ENCODE results near the gene RPTOR. TPM values are rescaled to one million over a fixed set of nuclear protein-coding genes. Genes with fewer than 3 reads are reported as not detected.

The RPTOR gene
- polyA plus RNA-seq, 1 donor (not counting 4 experiments of a cell fraction or from before 2014, with no cell fraction given) = 4.0 TPM

- no peaks in the 10 kb centered on the region for H3K4me1 ChIP-seq (ENCODE audit: control insufficient read depth, extremely low read depth, insufficient read depth, low read length)
- TF ChIP-seq EZH2 (IDR thresholded peaks at IDR 0.05; ENCODE audit: low read length) (no peak), CTCF (optimal IDR thresholded peaks at IDR 0.05 in 1 of 3, IDR thresholded peaks at IDR 0.05 in 1 of 3, conservative IDR thresholded peaks at IDR 0.05 in 1 of 3; ENCODE audit: extremely low read depth in 1 of 3, insufficient read depth in 2 of 3, low read length in 3 of 3) (no peak)
- H2AFZ ChIP-seq (ENCODE audit: control insufficient read depth, low read length) = no peak overlapping the region
- dilution Hi-C loops (cut with MboI; ENCODE audit: extremely low pct_ligation_motif_present, low sequenced_read_pairs) = no loop called here
- no peaks in the 10 kb centered on the region for H3K27me3 ChIP-seq (ENCODE audit: control insufficient read depth, extremely low read depth, insufficient read depth, low read length)
- no peak overlapping the region for H3K4me3 ChIP-seq (ENCODE audit: control insufficient read depth in 2 of 3, extremely low read depth in 1 of 3, insufficient read depth in 2 of 3, low read depth in 1 of 3, low read length in 3 of 3)
- H3K9me1 ChIP-seq (ENCODE audit: control insufficient read depth, extremely low read depth, insufficient read depth, low read length) = no peaks in the 10 kb centered on the region
- no peak overlapping the region for H3K27ac ChIP-seq (ENCODE audit: control insufficient read depth, insufficient read depth, low read length)
- H3K9me3 ChIP-seq (ENCODE audit: control insufficient read depth, low read depth, low read length) = no peaks in the 10 kb centered on the region
- no peaks in the 10 kb centered on the region for H4K20me1 ChIP-seq (ENCODE audit: control insufficient read depth, extremely low read depth, insufficient read depth, low read length)
- no peak for FAIRE-seq
- H3K79me2 ChIP-seq (ENCODE audit: control insufficient read depth, insufficient read depth, low read length) = no peaks in the 10 kb centered on the region
- DNase-seq (ENCODE audit: low read depth, low spot score) = no peak
- no peak overlapping the region for H3K9ac ChIP-seq (ENCODE audit: control insufficient read depth, extremely low read depth, insufficient read depth, low read length)
- peaks cover 0 to 2% of the 10 kb centered on the region in 2 experiments for H3K36me3 ChIP-seq (ENCODE audit: control insufficient read depth in 2 of 2, extremely low read depth in 1 of 2, insufficient read depth in 2 of 2, low read length in 2 of 2)
- no peak overlapping the region for H3K4me2 ChIP-seq (ENCODE audit: control insufficient read depth, extremely low read depth, insufficient read depth, low read depth, low read length)
Observed at GRCh38 chr17:80960037-80960796, 415.6 kb downstream of the RPTOR start.

- no peak for FAIRE-seq
Observed at GRCh38 chr17:80960797-80961452, 416.3 kb downstream of the RPTOR start.

More at GRCh38 chr17:80960797-80961452, 416.3 kb downstream of the RPTOR start:
- peaks cover 0 to 2% of the 10 kb centered on the region in 2 experiments for H3K36me3 ChIP-seq (ENCODE audit: control insufficient read depth in 2 of 2, extremely low read depth in 1 of 2, insufficient read depth in 2 of 2, low read length in 2 of 2)
- no peak overlapping the region for H2AFZ ChIP-seq (ENCODE audit: control insufficient read depth, low read length)
- dilution Hi-C loops (cut with MboI; ENCODE audit: extremely low pct_ligation_motif_present, low sequenced_read_pairs) = no loop called here
- H3K4me1 ChIP-seq (ENCODE audit: control insufficient read depth, extremely low read depth, insufficient read depth, low read length) = no peaks in the 10 kb centered on the region
- DNase-seq (ENCODE audit: low read depth, low spot score) = no peak
- no peak for TF ChIP-seq CTCF (optimal IDR thresholded peaks at IDR 0.05 in 1 of 3, IDR thresholded peaks at IDR 0.05 in 1 of 3, conservative IDR thresholded peaks at IDR 0.05 in 1 of 3; ENCODE audit: extremely low read depth in 1 of 3, insufficient read depth in 2 of 3, low read length in 3 of 3)
- TF ChIP-seq EZH2 (IDR thresholded peaks at IDR 0.05; ENCODE audit: low read length) = no peak
- no peaks in the 10 kb centered on the region for H3K27me3 ChIP-seq (ENCODE audit: control insufficient read depth, extremely low read depth, insufficient read depth, low read length)
- H3K4me2 ChIP-seq (ENCODE audit: control insufficient read depth, extremely low read depth, insufficient read depth, low read depth, low read length) = no peak overlapping the region
- no peak overlapping the region for H3K4me3 ChIP-seq (ENCODE audit: control insufficient read depth in 2 of 3, extremely low read depth in 1 of 3, insufficient read depth in 2 of 3, low read depth in 1 of 3, low read length in 3 of 3)
- H3K9ac ChIP-seq (ENCODE audit: control insufficient read depth, extremely low read depth, insufficient read depth, low read length) = no peak overlapping the region
- no peak overlapping the region for H3K27ac ChIP-seq (ENCODE audit: control insufficient read depth, insufficient read depth, low read length)
- H4K20me1 ChIP-seq (ENCODE audit: control insufficient read depth, extremely low read depth, insufficient read depth, low read length) = no peaks in the 10 kb centered on the region
- no peaks in the 10 kb centered on the region for H3K79me2 ChIP-seq (ENCODE audit: control insufficient read depth, insufficient read depth, low read length)
- no peaks in the 10 kb centered on the region for H3K9me3 ChIP-seq (ENCODE audit: control insufficient read depth, low read depth, low read length)
- no peaks in the 10 kb centered on the region for H3K9me1 ChIP-seq (ENCODE audit: control insufficient read depth, extremely low read depth, insufficient read depth, low read length)

Measured in keratinocyte (primary cell).